Measurements from ENCODE around the gene DLEC1.

The DLEC1 gene

GRCh38 chr3:38028621-38029361, 10.2 kb upstream of the DLEC1 start:
- Histone ChIP-seq H3K4me1 (ENCODE audit: insufficient read depth, low read length, poor library complexity, severe bottlenecking) (peaks cover 10% of the 10 kb centered on the region), H3K79me2 (ENCODE audit: insufficient read depth, low read length) (no peaks in the 10 kb centered on the region), H3K9me2 (replicated peaks; ENCODE audit: low read depth, low read length) (no peaks in the 10 kb centered on the region), H3K36me3 (ENCODE audit: insufficient read depth, low read length) (no peaks in the 10 kb centered on the region), H4K20me1 (ENCODE audit: insufficient read depth, low read length, poor library complexity, severe bottlenecking) (no peaks in the 10 kb centered on the region), H3K9ac (ENCODE audit: low read depth, low read length, poor library complexity, severe bottlenecking) (no peak overlapping the region), H3K27me3 (ENCODE audit: insufficient read depth, low read length, poor library complexity, severe bottlenecking) (no peaks in the 10 kb centered on the region), H2AFZ (ENCODE audit: low read length) (no peak overlapping the region), H3K4me3 (ENCODE audit: low read length, poor library complexity, severe bottlenecking) (no peak overlapping the region), H3K9me3 (ENCODE audit: insufficient read depth, low read depth, low read length) (no peaks in the 10 kb centered on the region), H3F3A (ENCODE audit: low read depth) (no peaks in the 10 kb centered on the region), H3K4me2 (ENCODE audit: low read depth, low read length, poor library complexity, severe bottlenecking) (no peak overlapping the region)
- no peak for TF ChIP-seq CTCF (conservative IDR thresholded peaks at IDR 0.05; ENCODE audit: low read length)
- TF ChIP-seq EZH2phosphoT487 (IDR thresholded peaks at IDR 0.05; ENCODE audit: borderline replicate concordance): no peak

GRCh38 chr3:38029400-38030125, 9.4 kb upstream of the DLEC1 start, which contains the start of gene PLCD1:
Gene PLCD1 (minus strand): TSS chr3:38029642. CDS start chr3:38029539, 103 bp downstream.
- no peak within 1 kb of the TSS for H2AFZ ChIP-seq (ENCODE audit: low read length)
- no peaks in the 10 kb centered on the region for H3K9me3 ChIP-seq (ENCODE audit: insufficient read depth, low read depth, low read length)
- no peak within 1 kb of the TSS for H3K9ac ChIP-seq (ENCODE audit: low read depth, low read length, poor library complexity, severe bottlenecking)
- H3F3A ChIP-seq (ENCODE audit: low read depth): no peaks in the 10 kb centered on the region
- no peaks in the 10 kb centered on the region for H3K36me3 ChIP-seq (ENCODE audit: insufficient read depth, low read length)
- H3K4me3 ChIP-seq (ENCODE audit: low read length, poor library complexity, severe bottlenecking): no peak within 1 kb of the TSS
- peaks cover 9% of the 10 kb centered on the region for H3K4me1 ChIP-seq (ENCODE audit: insufficient read depth, low read length, poor library complexity, severe bottlenecking)
- no peaks in the 10 kb centered on the region for H4K20me1 ChIP-seq (ENCODE audit: insufficient read depth, low read length, poor library complexity, severe bottlenecking)
- H3K4me2 ChIP-seq (ENCODE audit: low read depth, low read length, poor library complexity, severe bottlenecking): no peak within 1 kb of the TSS
- no peaks in the 10 kb centered on the region for H3K9me2 ChIP-seq (replicated peaks; ENCODE audit: low read depth, low read length)
- no peak for TF ChIP-seq EZH2phosphoT487 (IDR thresholded peaks at IDR 0.05; ENCODE audit: borderline replicate concordance)
- no peak for TF ChIP-seq CTCF (conservative IDR thresholded peaks at IDR 0.05; ENCODE audit: low read length)
- H3K27me3 ChIP-seq (ENCODE audit: insufficient read depth, low read length, poor library complexity, severe bottlenecking): no peaks in the 10 kb centered on the region
- H3K79me2 ChIP-seq (ENCODE audit: insufficient read depth, low read length): no peaks in the 10 kb centered on the region

- Histone ChIP-seq H3K4me1 (ENCODE audit: insufficient read depth, low read length, poor library complexity, severe bottlenecking) (peaks cover 6% of the 10 kb centered on the region), H3K4me3 (ENCODE audit: low read length, poor library complexity, severe bottlenecking) (no peak overlapping the region), H2AFZ (ENCODE audit: low read length) (no peak overlapping the region), H3K9me2 (replicated peaks; ENCODE audit: low read depth, low read length) (no peaks in the 10 kb centered on the region), H3F3A (ENCODE audit: low read depth) (no peaks in the 10 kb centered on the region), H4K20me1 (ENCODE audit: insufficient read depth, low read length, poor library complexity, severe bottlenecking) (no peaks in the 10 kb centered on the region), H3K9ac (ENCODE audit: low read depth, low read length, poor library complexity, severe bottlenecking) (no peak overlapping the region), H3K4me2 (ENCODE audit: low read depth, low read length, poor library complexity, severe bottlenecking) (no peak overlapping the region), H3K27me3 (ENCODE audit: insufficient read depth, low read length, poor library complexity, severe bottlenecking) (no peaks in the 10 kb centered on the region), H3K36me3 (ENCODE audit: insufficient read depth, low read length) (no peaks in the 10 kb centered on the region), H3K9me3 (ENCODE audit: insufficient read depth, low read depth, low read length) (no peaks in the 10 kb centered on the region), H3K79me2 (ENCODE audit: insufficient read depth, low read length) (no peaks in the 10 kb centered on the region)
- TF ChIP-seq CTCF (conservative IDR thresholded peaks at IDR 0.05; ENCODE audit: low read length) (no peak), EZH2phosphoT487 (IDR thresholded peaks at IDR 0.05; ENCODE audit: borderline replicate concordance) (no peak)
These were observed 8.6 kb upstream of the DLEC1 start for GRCh38 chr3:38030126-38031021.

All from Loucy (cell line).